GM15510 (cell line): ENCODE results near the gene SHISAL1.

Experiments
- POLR2A ChIP-seq: IDR thresholded peaks from 3 replicates; pipeline ENCODE4 v1.6.1; 2011; ENCODE audit warnings: borderline replicate concordance; ENCODE audit not compliant: insufficient read length; ENCODE audit errors: extremely low read depth

SHISAL1 gene

GRCh38 chr22:44281768-44282637, 30.7 kb downstream of the SHISAL1 start:
- TF ChIP-seq POLR2A, result no peak

GRCh38 chr22:44280665-44281188, 32.0 kb downstream of the SHISAL1 start:
- TF ChIP-seq POLR2A, result no peak

- no peak for TF ChIP-seq POLR2A
Measured at GRCh38 chr22:44279069-44279360, 33.7 kb downstream of the SHISAL1 start.

DNA sequence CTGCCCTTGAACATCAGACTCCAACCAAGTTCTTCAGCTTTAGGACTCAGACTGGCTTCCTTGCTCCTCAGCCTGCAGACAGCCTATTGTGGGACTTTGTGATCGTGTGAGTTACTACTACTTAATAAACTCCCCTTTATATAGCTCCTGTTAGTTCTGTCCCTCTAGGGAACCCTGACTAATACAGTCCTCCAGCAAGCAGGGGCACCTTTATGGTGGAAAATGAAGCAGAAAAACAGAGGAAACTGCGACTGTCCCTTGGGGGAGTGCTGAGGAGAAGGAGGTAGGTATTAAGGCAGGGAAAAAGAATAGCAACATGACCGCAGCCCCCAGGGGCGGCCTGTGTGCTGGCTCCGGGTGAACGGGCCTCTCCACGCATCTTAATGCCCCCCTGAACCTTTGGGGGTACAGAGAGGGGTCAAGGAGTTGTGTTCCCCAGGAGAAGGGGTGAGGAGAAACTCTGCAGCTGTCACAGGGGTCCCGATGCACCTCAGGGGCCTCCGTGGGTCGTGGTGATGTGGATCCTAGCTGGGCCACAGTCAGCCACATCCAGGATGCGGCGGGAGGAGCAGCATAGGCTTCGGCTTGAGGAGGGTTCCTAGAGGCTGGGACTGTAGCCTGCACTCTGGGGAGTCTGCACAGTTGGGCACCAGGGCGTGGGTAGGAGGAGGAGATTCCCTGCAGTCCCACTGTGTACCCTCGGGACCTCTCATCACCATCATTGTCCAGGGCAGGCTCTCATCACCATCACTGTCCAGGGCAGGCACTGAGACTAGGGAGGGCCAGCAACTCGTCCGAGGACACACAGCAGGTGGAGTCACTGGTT, 34.3 kb downstream of the SHISAL1 start:
- no peak for TF ChIP-seq POLR2A

DNA sequence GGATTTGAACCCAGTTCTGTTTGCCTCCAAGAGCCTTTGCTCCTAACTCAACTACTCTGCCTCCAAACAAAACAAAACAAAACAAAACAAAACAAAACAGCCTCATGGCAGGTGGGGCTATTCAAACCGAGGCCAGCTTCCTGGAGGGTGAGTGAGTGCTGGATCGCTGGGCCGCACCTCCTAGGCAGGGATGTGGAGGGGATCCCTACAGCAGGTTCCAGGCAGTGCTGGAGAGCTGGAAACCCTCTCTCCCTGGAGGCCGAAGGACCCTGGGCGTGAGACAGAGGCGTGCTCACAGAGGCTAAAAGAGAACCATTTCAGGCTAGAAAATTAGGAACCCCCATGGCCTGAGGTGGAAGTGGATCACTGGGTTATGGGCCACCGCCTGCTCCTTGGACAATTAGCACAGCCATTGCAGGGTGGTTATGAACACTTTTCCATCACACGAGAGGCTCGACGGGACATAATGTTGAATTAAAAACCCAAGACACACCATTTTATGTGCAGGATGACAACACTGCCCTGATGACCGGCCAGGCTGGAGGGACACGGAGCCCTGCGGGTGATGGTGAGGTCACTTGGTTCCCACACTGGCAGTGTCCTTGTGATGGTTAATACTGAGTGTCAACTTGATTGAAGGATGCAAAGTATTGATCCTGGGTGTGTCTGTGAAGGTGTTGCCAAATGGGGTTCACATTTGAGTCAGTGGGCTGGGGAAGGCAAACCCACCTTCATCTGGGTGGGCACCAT, 35.2 kb downstream of the SHISAL1 start:
- no peak for TF ChIP-seq POLR2A

DNA sequence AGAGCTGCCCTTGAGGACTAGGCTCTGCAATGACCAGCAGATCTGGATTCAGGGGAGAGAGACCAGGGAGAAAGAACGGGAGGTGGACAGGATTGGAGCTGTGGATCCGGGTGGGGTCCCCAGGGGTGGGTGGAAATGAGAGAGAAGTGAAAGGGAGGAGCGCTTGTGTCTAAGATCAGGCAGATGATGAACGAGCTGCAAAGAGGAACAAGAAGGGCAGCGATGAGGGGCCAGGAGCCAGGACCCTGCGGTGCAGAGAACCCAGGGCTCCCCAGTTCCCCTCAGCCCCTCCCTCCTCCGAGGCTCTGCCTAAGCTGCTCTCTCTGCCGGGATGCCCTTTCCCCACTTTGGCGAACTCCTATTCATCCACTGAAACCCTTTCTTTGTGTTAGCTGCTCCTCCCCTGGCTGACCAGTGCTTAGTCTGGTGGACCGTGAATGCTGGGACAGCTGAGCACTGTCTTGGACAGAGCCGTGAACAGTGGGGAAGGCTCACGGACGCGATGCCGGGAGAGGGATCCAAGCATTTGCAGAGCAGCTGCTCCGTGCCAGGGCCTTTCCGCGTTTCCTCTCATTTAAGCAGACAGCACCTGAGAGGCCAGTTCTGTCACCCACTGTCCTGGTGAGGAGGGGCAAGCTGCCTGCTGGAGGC, 35.9 kb downstream of the SHISAL1 start:
- TF ChIP-seq POLR2A, result no peak

GRCh38 chr22:44276041-44276440, 36.7 kb downstream of the SHISAL1 start:
- TF ChIP-seq POLR2A, result no peak

DNA sequence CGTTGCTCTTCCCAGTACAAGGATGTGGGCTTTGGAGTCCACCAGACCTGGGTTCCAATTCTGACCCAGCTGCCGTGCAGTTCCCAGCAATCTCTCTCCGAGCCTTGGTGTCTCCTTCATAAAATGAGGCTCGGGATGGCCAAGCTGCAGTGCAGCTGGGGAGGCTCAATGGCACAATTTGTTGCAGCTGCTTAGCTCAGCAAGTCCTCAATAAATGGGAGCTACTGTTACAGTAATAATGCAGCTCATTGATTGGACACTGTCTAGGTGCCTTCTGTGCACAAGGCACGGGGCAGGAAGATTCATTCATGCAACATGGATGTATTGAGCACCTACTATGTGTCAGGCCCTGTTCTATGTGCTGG, 37.1 kb downstream of the SHISAL1 start:
- no peak for TF ChIP-seq POLR2A

- TF ChIP-seq POLR2A, result no peak
Measured at GRCh38 chr22:44274918-44275630, 37.7 kb downstream of the SHISAL1 start.

GRCh38 chr22:44273175-44273574, 39.6 kb downstream of the SHISAL1 start:
- TF ChIP-seq POLR2A, result no peak

GRCh38 chr22:44272401-44272771, 40.4 kb downstream of the SHISAL1 start:
- no peak for TF ChIP-seq POLR2A

DNA sequence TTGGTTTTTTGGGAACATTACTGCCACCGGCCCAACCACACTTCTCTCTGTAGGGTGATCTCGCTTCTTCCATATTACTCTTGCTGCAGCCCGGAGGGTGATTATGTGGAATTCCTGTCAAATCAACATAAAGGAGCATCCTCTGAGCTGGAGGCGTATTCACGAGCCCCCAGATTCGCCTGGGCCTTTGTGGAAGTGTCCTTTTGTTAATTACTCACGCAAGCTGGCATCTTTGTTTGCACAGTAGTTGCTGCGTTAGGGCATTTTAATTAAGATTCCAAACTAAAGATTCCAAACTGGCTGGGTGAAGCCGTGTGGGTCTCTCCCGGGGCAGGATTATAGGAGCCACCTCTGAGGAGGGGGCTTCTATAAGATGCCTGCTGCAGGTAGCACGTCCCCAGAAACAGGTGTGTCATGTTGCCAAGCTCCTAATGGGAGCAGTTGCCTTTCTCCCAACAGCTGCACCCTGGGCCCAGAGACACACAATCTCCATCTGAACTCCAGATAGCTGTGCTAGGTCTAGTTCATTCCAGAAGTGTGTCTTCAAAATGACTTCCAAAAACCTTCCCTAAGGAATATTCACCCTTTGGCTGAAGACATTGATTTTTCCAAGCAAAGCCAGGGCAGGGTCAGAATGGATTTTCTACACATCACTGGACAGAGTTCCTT, 40.9 kb downstream of the SHISAL1 start:
- TF ChIP-seq POLR2A, result no peak

DNA sequence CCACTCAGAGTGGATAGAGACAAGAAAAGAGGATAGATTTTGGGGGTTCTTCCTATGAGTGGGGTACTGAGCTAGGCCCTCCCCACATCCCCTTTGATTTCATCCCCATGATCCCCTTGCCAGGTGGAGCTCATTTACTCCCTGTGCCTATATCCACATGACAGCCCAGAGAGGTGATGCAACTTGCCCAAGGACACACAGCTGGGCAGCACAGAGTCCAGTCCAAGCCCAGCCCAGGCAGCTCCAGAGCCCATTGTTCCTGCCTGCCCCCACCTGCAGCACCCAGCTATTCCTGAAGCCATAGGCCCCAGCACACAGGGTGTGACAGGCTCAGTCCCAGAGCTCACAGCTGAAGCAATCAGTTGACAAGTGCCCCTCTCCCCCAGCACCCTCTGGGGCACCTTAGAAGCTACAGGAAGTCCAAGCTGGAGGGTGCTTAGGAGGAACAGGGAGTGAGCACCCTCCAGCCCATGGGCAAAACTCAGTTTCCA, 41.7 kb downstream of the SHISAL1 start:
- TF ChIP-seq POLR2A, result no peak

- no peak for TF ChIP-seq POLR2A
Measured at GRCh38 chr22:44270556-44270880, 42.2 kb downstream of the SHISAL1 start.
